Caco-2 (cell line): ENCODE results near the gene SDR42E2. TPM values are rescaled to one million over a fixed set of nuclear protein-coding genes. Genes with fewer than 3 reads are reported as not detected.
"Not testable (repeated sequence)": the region's sequence is repeated elsewhere in the genome, so short reads cannot be mapped to it uniquely, and the experiment has no call there.

Source experiments
- BruUV-seq: library from RNA; stranded (reverse); fragments of 400-500 nt; replicated peaks from 2 replicates; lab custom pipeline; 2021; lab: Mats Ljungman, UMichigan
- CTCF ChIA-PET: fragments of 300-600 bp; sonication (Branson Sonifier 250); formaldehyde crosslinking; loops from one replicate; lab custom pipeline; 2022; ENCODE audit warnings: antibody characterized with exemption; lab: Charles Lee
- POLR2A ChIA-PET: fragments of 300-600 bp; sonication (Branson Sonifier 250); formaldehyde crosslinking; loops from one replicate; lab custom pipeline; 2022; ENCODE audit warnings: antibody characterized with exemption; lab: Charles Lee
- DNase-seq, 2 experiments: peaks; one replicate each; pipeline versions ENCODE4 v3.0.0 to v3.0.0-alpha.2; 2020 to 2022
- H3K27me3 ChIP-seq: replicated peaks from 2 replicates; pipeline ENCODE4 v1.6.0; 2011; ENCODE audit warnings: low read length; ENCODE audit not compliant: control insufficient read depth, insufficient read depth
- H3K36me3 ChIP-seq: 2 replicates; pipeline ENCODE4 v1.5.1; 2011; ENCODE audit warnings: low read length; ENCODE audit not compliant: control insufficient read depth, insufficient read depth
- H3K4me1 ChIP-seq: fragments of 250-450 bp; sonication (Bioruptor Pico); 2 replicates; pipeline ENCODE4 v1.5.1; 2020; ENCODE audit warnings: mild to moderate bottlenecking
- H3K4me3 ChIP-seq: 2 replicates; pipeline ENCODE4 v1.5.1; 2011; ENCODE audit warnings: low read depth, mild to moderate bottlenecking, control low read depth, low read length
- H3K9me3 ChIP-seq: fragments of 250-450 bp; sonication (Bioruptor Pico); 2 replicates; pipeline ENCODE4 v1.5.1; 2020; ENCODE audit warnings: mild to moderate bottlenecking, moderate library complexity
- H3K27ac Mint-ChIP-seq: one replicate; pipeline ENCODE4 v1.8.0; 2022; ENCODE audit warnings: mixed read lengths; ENCODE audit not compliant: unreplicated experiment
- H3K27me3 Mint-ChIP-seq: one replicate; pipeline ENCODE4 v1.8.0; 2022; ENCODE audit warnings: mixed read lengths; ENCODE audit not compliant: insufficient read depth, unreplicated experiment
- H3K36me3 Mint-ChIP-seq: one replicate; pipeline ENCODE4 v1.8.0; 2022; ENCODE audit warnings: mild to moderate bottlenecking, mixed read lengths; ENCODE audit not compliant: insufficient read depth, unreplicated experiment
- H3K4me1 Mint-ChIP-seq: one replicate; pipeline ENCODE4 v1.8.0; 2022; ENCODE audit warnings: low read depth, mixed read lengths; ENCODE audit not compliant: unreplicated experiment
- H3K4me3 Mint-ChIP-seq: one replicate; pipeline ENCODE4 v1.8.0; 2022; ENCODE audit warnings: mild to moderate bottlenecking, moderate library complexity, mixed read lengths; ENCODE audit not compliant: unreplicated experiment
- H3K9me3 Mint-ChIP-seq: one replicate; pipeline ENCODE4 v1.8.0; 2022; ENCODE audit warnings: mixed read lengths; ENCODE audit not compliant: unreplicated experiment
- intact Hi-C: fragments of 100-400 bp; cut with micrococcal nuclease; formaldehyde crosslinking; loops from one replicate; pipeline ENCODE4 v1.10.0; 2022; ENCODE audit not compliant: unreplicated experiment
- total RNA-seq: library from RNA; stranded (reverse); gene quantifications from 2 replicates; pipeline ENCODE4 v1.2.3, GENCODE V29; 2022
- TF ChIP-seq, protein P1 (sequence below), 2 experiments: fragments of 200-600 bp in 1 of 2; IDR thresholded peaks; 1 replicate in 1 of 2; 2 replicates in 1 of 2; pipeline versions ENCODE4 v1.5.1 to v1.8.0; 2011 to 2022; ENCODE audit warnings: antibody characterized with exemption in 1 of 2, control low read depth in 1 of 2, inconsistent platforms in 1 of 2, low read depth in 1 of 2, low read length in 1 of 2, mild to moderate bottlenecking in 1 of 2, moderate library complexity in 1 of 2; ENCODE audit not compliant: insufficient read depth in 1 of 2, severe bottlenecking in 1 of 2, unreplicated experiment in 1 of 2

Gene SDR42E2
- total RNA-seq, 1 experiment from 2014 or later: not detected

DNA sequence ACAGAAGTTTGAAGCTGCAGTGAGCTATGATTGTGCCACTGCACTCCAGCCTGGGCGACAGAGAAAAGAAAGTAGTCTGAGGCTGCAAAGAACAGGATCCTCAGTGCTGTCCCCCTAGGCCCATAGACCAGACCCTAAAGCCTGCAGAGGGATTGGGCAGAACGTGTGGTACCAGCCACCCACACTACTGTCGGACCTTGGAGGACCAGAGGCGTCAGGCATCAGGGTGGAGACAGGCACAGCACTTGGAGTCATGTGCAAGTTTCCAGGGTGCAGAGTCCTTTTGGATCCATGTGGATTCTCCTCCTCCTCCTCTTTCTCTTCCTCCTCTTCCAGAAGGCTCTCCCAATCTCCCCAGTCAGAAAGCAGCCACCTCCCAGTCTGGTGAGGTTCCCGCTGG lies 2.2 kb downstream of the SDR42E2 start:
- intact Hi-C loops: no loop called here
- Histone ChIP-seq H3K4me1 (no peaks in the 10 kb centered on the region), H3K36me3 (no peaks in the 10 kb centered on the region), H3K27me3 (no peaks in the 10 kb centered on the region; the same call in none of the 2 replicates), H3K9me3 (no peaks in the 10 kb centered on the region), H3K4me3 (no peak overlapping the region)
- TF ChIP-seq, protein P1, sequence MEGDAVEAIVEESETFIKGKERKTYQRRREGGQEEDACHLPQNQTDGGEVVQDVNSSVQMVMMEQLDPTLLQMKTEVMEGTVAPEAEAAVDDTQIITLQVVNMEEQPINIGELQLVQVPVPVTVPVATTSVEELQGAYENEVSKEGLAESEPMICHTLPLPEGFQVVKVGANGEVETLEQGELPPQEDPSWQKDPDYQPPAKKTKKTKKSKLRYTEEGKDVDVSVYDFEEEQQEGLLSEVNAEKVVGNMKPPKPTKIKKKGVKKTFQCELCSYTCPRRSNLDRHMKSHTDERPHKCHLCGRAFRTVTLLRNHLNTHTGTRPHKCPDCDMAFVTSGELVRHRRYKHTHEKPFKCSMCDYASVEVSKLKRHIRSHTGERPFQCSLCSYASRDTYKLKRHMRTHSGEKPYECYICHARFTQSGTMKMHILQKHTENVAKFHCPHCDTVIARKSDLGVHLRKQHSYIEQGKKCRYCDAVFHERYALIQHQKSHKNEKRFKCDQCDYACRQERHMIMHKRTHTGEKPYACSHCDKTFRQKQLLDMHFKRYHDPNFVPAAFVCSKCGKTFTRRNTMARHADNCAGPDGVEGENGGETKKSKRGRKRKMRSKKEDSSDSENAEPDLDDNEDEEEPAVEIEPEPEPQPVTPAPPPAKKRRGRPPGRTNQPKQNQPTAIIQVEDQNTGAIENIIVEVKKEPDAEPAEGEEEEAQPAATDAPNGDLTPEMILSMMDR (IDR thresholded peaks at IDR 0.05; ENCODE audit: insufficient read depth in 1 of 2, low read depth in 1 of 2, low read length in 1 of 2, severe bottlenecking in 1 of 2, unreplicated experiment in 1 of 2): no peak
- Mint-ChIP-seq H3K4me3 (no peak overlapping the region), H3K36me3 (no peaks in the 10 kb centered on the region), H3K4me1 (no peaks in the 10 kb centered on the region), H3K27me3 (peaks cover 6% of the 10 kb centered on the region), H3K9me3 (peaks cover 11% of the 10 kb centered on the region), H3K27ac (no peak overlapping the region)
- no peak for DNase-seq
- POLR2A ChIA-PET: no interaction called here
- BruUV-seq: no TSS peak
- CTCF ChIA-PET: no interaction called here

DNA sequence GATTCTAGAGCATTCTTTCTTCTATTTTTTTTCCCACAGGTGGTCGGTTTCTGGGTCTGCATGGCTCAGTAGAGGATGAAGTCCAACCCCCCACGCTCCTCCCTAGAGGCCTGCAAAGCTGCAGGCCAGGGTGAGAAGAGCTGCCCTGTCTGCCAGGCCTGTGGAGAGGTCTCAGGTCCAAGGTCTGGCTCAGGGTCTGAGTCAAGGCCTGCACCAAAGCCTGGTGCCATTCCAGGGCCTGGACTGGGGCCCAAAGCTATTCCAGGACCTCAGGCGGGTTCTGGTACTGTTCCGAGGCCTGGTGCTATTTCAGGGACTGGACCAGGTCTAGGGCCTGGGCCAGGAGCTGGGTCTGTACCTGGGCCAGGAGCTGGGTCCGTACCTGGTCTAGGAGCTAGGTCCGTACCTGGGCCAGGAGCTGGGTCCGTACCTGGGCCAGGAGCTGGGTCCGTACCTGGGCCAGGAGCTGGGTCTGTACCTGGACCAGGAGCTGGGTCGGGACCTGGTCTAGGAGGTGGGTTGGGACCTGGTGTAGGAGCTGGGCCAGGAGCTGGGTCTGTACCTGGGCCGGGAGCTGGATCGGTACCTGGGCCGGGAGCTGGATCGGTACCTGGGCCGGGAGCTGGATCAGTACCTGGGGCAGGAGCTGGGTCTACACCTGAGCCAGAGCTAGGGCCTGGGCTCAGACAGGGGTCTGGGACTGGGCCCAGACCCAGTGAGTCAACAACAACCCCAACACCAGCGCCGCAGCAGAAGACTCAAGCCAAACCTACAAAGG lies 3.4 kb downstream of the SDR42E2 start:
- Mint-ChIP-seq H3K4me1 (no peaks in the 10 kb centered on the region), H3K9me3 (peaks cover 11% of the 10 kb centered on the region), H3K4me3 (no peak overlapping the region), H3K36me3 (no peaks in the 10 kb centered on the region), H3K27ac (no peak overlapping the region), H3K27me3 (peaks cover 6% of the 10 kb centered on the region)
- Histone ChIP-seq H3K27me3 (no peaks in the 10 kb centered on the region; the same call in 1 of the 2 replicates), H3K4me3 (no peak overlapping the region), H3K36me3 (no peaks in the 10 kb centered on the region), H3K9me3 (no peaks in the 10 kb centered on the region), H3K4me1 (no peaks in the 10 kb centered on the region)
- intact Hi-C loops: no loop called here
- ChIA-PET POLR2A (no interaction called here), CTCF (no interaction called here)
- BruUV-seq: no TSS peak
- TF ChIP-seq, protein P1 (IDR thresholded peaks at IDR 0.05; ENCODE audit: insufficient read depth in 1 of 2, low read depth in 1 of 2, low read length in 1 of 2, severe bottlenecking in 1 of 2, unreplicated experiment in 1 of 2): no peak
- no peak for DNase-seq

DNA sequence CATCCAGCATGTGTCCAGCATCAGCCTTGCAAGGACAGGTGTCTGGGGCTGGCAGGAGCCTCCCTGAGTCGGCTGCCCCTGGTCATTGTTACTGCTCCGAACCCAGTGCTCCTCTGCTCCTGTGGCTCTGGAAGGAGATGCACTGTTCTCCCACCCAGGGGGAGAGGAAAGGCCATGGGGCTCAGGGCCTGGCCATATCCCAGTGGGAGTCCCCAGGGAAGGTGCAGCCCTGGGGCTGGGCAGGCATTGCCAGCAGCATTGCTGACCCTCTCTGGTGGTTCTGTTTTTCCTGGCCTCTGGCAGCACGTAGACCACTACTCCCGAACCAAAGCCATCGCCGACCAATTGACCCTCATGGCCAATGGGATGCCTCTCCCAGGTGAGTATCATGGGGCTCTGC lies 9.6 kb downstream of the SDR42E2 start:
- H3K36me3 ChIP-seq: no peaks in the 10 kb centered on the region
- ChIA-PET POLR2A (no interaction called here), CTCF (no interaction called here)
- TF ChIP-seq, protein P1 (IDR thresholded peaks at IDR 0.05; ENCODE audit: insufficient read depth in 1 of 2, low read depth in 1 of 2, low read length in 1 of 2, severe bottlenecking in 1 of 2, unreplicated experiment in 1 of 2): no peak
- intact Hi-C loops: loop anchor here (5.0 kb wide), 1 partner anchor 175 kb away; no protein-coding TSS in a partner anchor
- H3K9me3 Mint-ChIP-seq: no peaks in the 10 kb centered on the region
- no peak overlapping the region for H3K27ac Mint-ChIP-seq
- H3K4me3 Mint-ChIP-seq: no peak overlapping the region
- H3K36me3 Mint-ChIP-seq: no peaks in the 10 kb centered on the region
- no peaks in the 10 kb centered on the region for H3K9me3 ChIP-seq
- DNase-seq: no peak
- no peaks in the 10 kb centered on the region for H3K27me3 ChIP-seq
- no TSS peak for BruUV-seq
- H3K4me1 ChIP-seq: no peaks in the 10 kb centered on the region
- H3K27me3 Mint-ChIP-seq: no peaks in the 10 kb centered on the region
- H3K4me1 Mint-ChIP-seq: no peaks in the 10 kb centered on the region
- no peak overlapping the region for H3K4me3 ChIP-seq

DNA sequence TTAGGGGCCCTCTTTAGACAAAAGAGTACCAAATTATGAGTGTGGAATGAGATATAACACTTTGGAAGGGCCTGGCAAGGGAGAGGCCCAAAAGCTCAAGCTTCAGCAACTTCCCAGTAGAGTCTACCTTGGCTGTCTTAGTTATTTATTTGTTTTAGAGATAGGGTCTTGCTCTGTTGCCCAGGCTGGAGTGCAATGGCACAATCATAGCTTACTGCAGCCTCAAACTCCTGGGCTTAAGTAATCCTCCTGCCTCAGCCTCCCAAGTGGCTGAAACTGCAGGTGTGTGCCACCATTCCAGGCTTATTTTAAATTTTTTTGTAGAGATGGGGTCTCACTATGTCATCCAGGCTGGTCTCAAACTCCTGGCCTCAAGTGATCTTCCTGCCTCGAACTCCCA lies 10.3 kb downstream of the SDR42E2 start:
- H3K4me1 ChIP-seq, CTCF ChIA-PET, H3K9me3 ChIP-seq, H3K36me3 ChIP-seq, H3K27me3 Mint-ChIP-seq, H3K27me3 ChIP-seq, H3K4me3 ChIP-seq, H3K27ac Mint-ChIP-seq, H3K36me3 Mint-ChIP-seq, POLR2A ChIA-PET, H3K9me3 Mint-ChIP-seq, BruUV-seq, H3K4me3 Mint-ChIP-seq, DNase-seq, H3K4me1 Mint-ChIP-seq: not testable (repeated sequence)
- intact Hi-C loops: loop anchor here (5.0 kb wide), 1 partner anchor 175 kb away; no protein-coding TSS in a partner anchor
